GM23338 (cell line): ENCODE data around the gene MAPT. TPM values are rescaled to one million over a fixed set of nuclear protein-coding genes. Genes with fewer than 3 reads are reported as not detected.

Experiments
- ATAC-seq: fragments of 200-7000 bp; cut with Tn5 transposase; 3 replicates; pipeline ENCODE4 v1.9.1; 2020
- DNase-seq: peaks from one replicate; pipeline ENCODE4 v3.0.0-alpha.2; 2015; ENCODE audit warnings: low spot score
- H2AFZ ChIP-seq: fragments of 200-600 bp; sonication (generic); 2 replicates; pipeline ENCODE4 v1.8.0; 2016; ENCODE audit warnings: antibody characterized with exemption, mild to moderate bottlenecking, moderate library complexity
- H3F3A ChIP-seq: fragments of 200-600 bp; sonication (generic); replicated peaks from 2 replicates; pipeline ENCODE4 v1.8.0; 2017; ENCODE audit warnings: antibody characterized with exemption, mixed run types, low read depth
- H3K27ac ChIP-seq: fragments of 200-600 bp; sonication (generic); 2 replicates; pipeline ENCODE4 v1.6.1; 2016; ENCODE audit warnings: low read depth
- H3K27me3 ChIP-seq: fragments of 200-600 bp; sonication (generic); 2 replicates; pipeline ENCODE4 v1.8.0; 2016; ENCODE audit warnings: mild to moderate bottlenecking, mixed run types, moderate library complexity; ENCODE audit not compliant: insufficient read depth
- H3K36me3 ChIP-seq: fragments of 200-600 bp; sonication (generic); 2 replicates; pipeline ENCODE4 v1.8.0; 2016; ENCODE audit warnings: mild to moderate bottlenecking; ENCODE audit not compliant: insufficient read depth
- H3K4me1 ChIP-seq: fragments of 200-600 bp; sonication (generic); 2 replicates; pipeline ENCODE4 v1.8.0; 2016; ENCODE audit warnings: mild to moderate bottlenecking, moderate library complexity; ENCODE audit not compliant: insufficient read depth
- H3K4me2 ChIP-seq: fragments of 200-600 bp; sonication (generic); 2 replicates; pipeline ENCODE4 v1.7.1; 2017; ENCODE audit warnings: mixed run types
- H3K4me3 ChIP-seq: fragments of 200-600 bp; sonication (generic); 2 replicates; pipeline ENCODE4 v1.6.1; 2016; ENCODE audit warnings: mixed run types
- H3K79me2 ChIP-seq: fragments of 200-600 bp; sonication (generic); replicated peaks from 2 replicates; pipeline ENCODE4 v1.8.0; 2017; ENCODE audit warnings: mild to moderate bottlenecking; ENCODE audit not compliant: insufficient read depth
- H3K9me2 ChIP-seq: fragments of 200-600 bp; sonication (generic); 2 replicates; pipeline ENCODE4 v1.8.0; 2017; ENCODE audit not compliant: insufficient read depth
- H4K20me1 ChIP-seq: fragments of 200-600 bp; sonication (generic); replicated peaks from 2 replicates; pipeline ENCODE4 v1.8.0; 2017; ENCODE audit warnings: mild to moderate bottlenecking; ENCODE audit not compliant: insufficient read depth
- H3K27ac Mint-ChIP-seq: 2 replicates; pipeline ENCODE4 v1.8.0; 2020; ENCODE audit warnings: inconsistent platforms, mild to moderate bottlenecking, moderate library complexity, mixed read lengths
- H3K27me3 Mint-ChIP-seq: 3 replicates; pipeline ENCODE4 v1.8.0; 2022; ENCODE audit warnings: low read depth, mild to moderate bottlenecking, moderate library complexity, mixed read lengths, inconsistent platforms; ENCODE audit not compliant: insufficient read depth, poor library complexity
- H3K36me3 Mint-ChIP-seq: 3 replicates; pipeline ENCODE4 v1.8.0; 2021; ENCODE audit warnings: low read depth, mild to moderate bottlenecking, inconsistent platforms, moderate library complexity, mixed read lengths
- H3K4me1 Mint-ChIP-seq: 3 replicates; pipeline ENCODE4 v1.8.0; 2020; ENCODE audit warnings: mild to moderate bottlenecking, inconsistent platforms, mixed read lengths
- H3K4me3 Mint-ChIP-seq: 3 replicates; pipeline ENCODE4 v1.8.0; 2021; ENCODE audit warnings: moderate library complexity, mild to moderate bottlenecking, inconsistent platforms, mixed read lengths
- H3K9me3 Mint-ChIP-seq: 3 replicates; pipeline ENCODE4 v1.8.0; 2020; ENCODE audit warnings: moderate library complexity, mild to moderate bottlenecking, inconsistent platforms, mixed read lengths
- CREB1 ChIP-seq: fragments of 250-450 bp; sonication (Bioruptor Pico); IDR thresholded peaks from 2 replicates; pipeline ENCODE4 v1.5.0; 2020; ENCODE audit warnings: low read depth, mild to moderate bottlenecking, moderate library complexity
- CTCF ChIP-seq, 2 experiments: fragments of 200-600 bp in 1 of 2; sonication (generic) in 1 of 2; conservative IDR thresholded peaks; 2 replicates each; pipeline versions ENCODE4 v1.5.1 to v1.6.1; 2016 to 2017; ENCODE audit warnings: antibody characterized with exemption in 2 of 2, low read depth in 2 of 2, mild to moderate bottlenecking in 2 of 2, moderate library complexity in 1 of 2
- ETS1 ChIP-seq: IDR thresholded peaks from 2 replicates; pipeline ENCODE4 v1.6.1; 2016; ENCODE audit warnings: antibody characterized with exemption
- EZH2 ChIP-seq: fragments of 200-600 bp; sonication (generic); IDR thresholded peaks from one replicate; pipeline ENCODE4 v1.8.0; 2017; ENCODE audit warnings: antibody characterized with exemption, mild to moderate bottlenecking, low read depth; ENCODE audit not compliant: unreplicated experiment
- EZH2phosphoT487 ChIP-seq: fragments of 200-600 bp; sonication (generic); IDR thresholded peaks from one replicate; pipeline ENCODE4 v1.8.1; 2018; ENCODE audit warnings: antibody characterized with exemption; ENCODE audit not compliant: unreplicated experiment
- JUNB ChIP-seq: IDR thresholded peaks from one replicate; pipeline ENCODE4 v1.6.1; 2016; ENCODE audit warnings: antibody characterized with exemption; ENCODE audit not compliant: unreplicated experiment
- NANOG ChIP-seq: IDR thresholded peaks from 2 replicates; pipeline ENCODE4 v1.6.1; 2016; ENCODE audit warnings: antibody characterized with exemption, borderline replicate concordance
- POLR2AphosphoS5 ChIP-seq: IDR thresholded peaks from 2 replicates; pipeline ENCODE4 v1.6.1; 2016; ENCODE audit warnings: antibody characterized with exemption, low read depth
- REST ChIP-seq: IDR thresholded peaks from one replicate; pipeline ENCODE4 v1.6.1; 2018; ENCODE audit warnings: antibody characterized with exemption; ENCODE audit not compliant: unreplicated experiment
- STAT1 ChIP-seq: IDR thresholded peaks from one replicate; pipeline ENCODE4 v1.6.1; 2016; ENCODE audit warnings: antibody characterized with exemption; ENCODE audit not compliant: unreplicated experiment
- ZNF114 ChIP-seq: fragments of 250-450 bp; sonication (Bioruptor Pico); IDR thresholded peaks from 2 replicates; pipeline ENCODE4 v1.5.0; 2020; ENCODE audit warnings: mild to moderate bottlenecking, moderate library complexity
- ZNF331 ChIP-seq: fragments of 250-450 bp; sonication (Bioruptor Pico); IDR thresholded peaks from 2 replicates; pipeline ENCODE4 v1.5.0; 2020; ENCODE audit warnings: low read depth, mild to moderate bottlenecking, moderate library complexity
- ZNF462 ChIP-seq: fragments of 250-450 bp; sonication (Bioruptor Pico); IDR thresholded peaks from 2 replicates; pipeline ENCODE4 v1.5.0; 2020; ENCODE audit warnings: mild to moderate bottlenecking, moderate library complexity
- polyA plus RNA-seq: library from polyadenylated mRNA; unstranded; fragments of >200 nt; fragmentation: Nextera tagmentation; extraction: Ambion mirVana; gene quantifications from 2 replicates; pipeline ENCODE4 v1.2.1, GENCODE V29; 2016
- total RNA-seq: library from RNA; depleted of rRNA; stranded (reverse); fragments of >200 nt; shearing (Covaris generic); gene quantifications from 2 replicates; pipeline ENCODE4 v1.2.3, GENCODE V29; 2014

The MAPT gene
- total and polyA plus RNA-seq, 2 experiments from 2014 or later, result 1.1 to 2.1 TPM

- TF ChIP-seq REST (no peak), CTCF (conservative IDR thresholded peaks at IDR 0.05; ENCODE audit: low read depth in 2 of 2) (no peak), EZH2 (no peak), POLR2AphosphoS5 (no peak), NANOG (no peak), CREB1 (no peak), JUNB (no peak), ETS1 (no peak), EZH2phosphoT487 (no peak), ZNF114 (CRISPR knock-in tag) (no peak), STAT1 (no peak), ZNF331 (CRISPR knock-in tag) (no peak)
Measured at GRCh38 chr17:45919136-45919535, 24.8 kb downstream of the MAPT start (continued).

DNA sequence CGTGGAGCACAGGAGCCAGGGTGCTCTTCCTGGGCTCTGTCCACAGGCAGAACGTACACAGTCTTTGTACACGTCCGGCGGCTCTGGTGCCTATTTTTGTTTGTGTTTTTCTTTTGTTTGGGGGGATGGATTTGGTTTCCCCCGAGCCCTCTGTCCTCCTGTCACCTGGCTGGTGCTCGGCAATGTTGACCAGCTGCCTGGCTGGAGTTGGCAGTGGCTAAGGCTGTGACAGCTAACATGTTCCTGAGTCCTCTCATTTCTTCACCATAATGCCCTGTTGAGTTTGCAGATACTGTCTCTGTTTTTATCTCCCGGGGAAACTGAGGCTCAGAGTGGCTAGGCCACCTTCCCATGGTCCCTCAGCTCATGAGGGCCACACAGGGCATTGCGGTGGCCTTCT is 25.7 kb downstream of the MAPT start:
- Mint-ChIP-seq H3K4me3 (no peak overlapping the region), H3K27me3 (peaks cover 10% of the 10 kb centered on the region), H3K4me1 (no peaks in the 10 kb centered on the region; the same call in 2 of the 3 replicates), H3K9me3 (no peaks in the 10 kb centered on the region), H3K27ac (no peak overlapping the region), H3K36me3 (no peaks in the 10 kb centered on the region)
- Histone ChIP-seq H3K36me3 (no peaks in the 10 kb centered on the region), H3K27me3 (no peaks in the 10 kb centered on the region), H3K4me2 (no peak overlapping the region), H3K4me3 (no peak overlapping the region), H3K4me1 (no peaks in the 10 kb centered on the region), H4K20me1 (no peaks in the 10 kb centered on the region), H3K79me2 (no peaks in the 10 kb centered on the region), H3K9me2 (no peaks in the 10 kb centered on the region), H3F3A (no peaks in the 10 kb centered on the region), H2AFZ (no peak overlapping the region), H3K27ac (no peak overlapping the region)
- no peak for ATAC-seq
- no peak for DNase-seq
- TF ChIP-seq STAT1 (no peak), ZNF462 (no peak)
